ENCODE data around the gene TTC24.

DNA sequence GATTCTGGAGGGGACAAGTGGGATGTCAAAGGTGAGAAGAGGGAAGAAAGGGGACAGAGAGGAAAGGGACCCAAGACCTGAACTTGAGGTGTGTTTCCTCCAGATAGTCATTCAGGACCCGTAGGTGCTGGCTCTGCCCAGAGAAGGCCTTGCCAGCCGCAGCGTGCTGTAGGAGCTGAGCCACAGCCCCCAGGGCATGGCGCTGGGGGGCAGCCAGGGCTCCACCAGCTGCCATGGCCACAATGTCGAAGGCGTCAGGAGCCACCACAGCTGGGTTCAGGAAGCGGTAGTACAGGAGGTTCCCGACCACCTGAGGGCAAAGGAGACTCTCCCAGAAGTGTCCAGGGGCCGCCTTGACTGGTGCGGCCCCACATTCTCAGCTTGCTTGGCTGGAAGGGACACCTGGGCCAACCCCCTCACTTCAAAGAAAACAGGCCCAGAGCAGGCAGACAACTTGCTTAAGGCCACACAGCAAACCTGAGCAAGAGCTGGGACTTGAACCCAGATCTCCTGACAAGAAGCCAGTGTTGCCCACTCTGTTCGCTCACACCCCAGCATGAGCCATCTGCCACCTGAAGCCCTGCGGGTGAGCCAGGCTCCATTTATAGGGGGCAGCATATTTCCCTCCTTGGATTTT is 45.0 kb upstream of the TTC24 start:
- TF ChIP-seq, protein P1, sequence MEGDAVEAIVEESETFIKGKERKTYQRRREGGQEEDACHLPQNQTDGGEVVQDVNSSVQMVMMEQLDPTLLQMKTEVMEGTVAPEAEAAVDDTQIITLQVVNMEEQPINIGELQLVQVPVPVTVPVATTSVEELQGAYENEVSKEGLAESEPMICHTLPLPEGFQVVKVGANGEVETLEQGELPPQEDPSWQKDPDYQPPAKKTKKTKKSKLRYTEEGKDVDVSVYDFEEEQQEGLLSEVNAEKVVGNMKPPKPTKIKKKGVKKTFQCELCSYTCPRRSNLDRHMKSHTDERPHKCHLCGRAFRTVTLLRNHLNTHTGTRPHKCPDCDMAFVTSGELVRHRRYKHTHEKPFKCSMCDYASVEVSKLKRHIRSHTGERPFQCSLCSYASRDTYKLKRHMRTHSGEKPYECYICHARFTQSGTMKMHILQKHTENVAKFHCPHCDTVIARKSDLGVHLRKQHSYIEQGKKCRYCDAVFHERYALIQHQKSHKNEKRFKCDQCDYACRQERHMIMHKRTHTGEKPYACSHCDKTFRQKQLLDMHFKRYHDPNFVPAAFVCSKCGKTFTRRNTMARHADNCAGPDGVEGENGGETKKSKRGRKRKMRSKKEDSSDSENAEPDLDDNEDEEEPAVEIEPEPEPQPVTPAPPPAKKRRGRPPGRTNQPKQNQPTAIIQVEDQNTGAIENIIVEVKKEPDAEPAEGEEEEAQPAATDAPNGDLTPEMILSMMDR (conservative IDR thresholded peaks at IDR 0.05; ENCODE audit: low read depth in 2 of 2) = no peak
- TF ChIP-seq, protein P2, sequence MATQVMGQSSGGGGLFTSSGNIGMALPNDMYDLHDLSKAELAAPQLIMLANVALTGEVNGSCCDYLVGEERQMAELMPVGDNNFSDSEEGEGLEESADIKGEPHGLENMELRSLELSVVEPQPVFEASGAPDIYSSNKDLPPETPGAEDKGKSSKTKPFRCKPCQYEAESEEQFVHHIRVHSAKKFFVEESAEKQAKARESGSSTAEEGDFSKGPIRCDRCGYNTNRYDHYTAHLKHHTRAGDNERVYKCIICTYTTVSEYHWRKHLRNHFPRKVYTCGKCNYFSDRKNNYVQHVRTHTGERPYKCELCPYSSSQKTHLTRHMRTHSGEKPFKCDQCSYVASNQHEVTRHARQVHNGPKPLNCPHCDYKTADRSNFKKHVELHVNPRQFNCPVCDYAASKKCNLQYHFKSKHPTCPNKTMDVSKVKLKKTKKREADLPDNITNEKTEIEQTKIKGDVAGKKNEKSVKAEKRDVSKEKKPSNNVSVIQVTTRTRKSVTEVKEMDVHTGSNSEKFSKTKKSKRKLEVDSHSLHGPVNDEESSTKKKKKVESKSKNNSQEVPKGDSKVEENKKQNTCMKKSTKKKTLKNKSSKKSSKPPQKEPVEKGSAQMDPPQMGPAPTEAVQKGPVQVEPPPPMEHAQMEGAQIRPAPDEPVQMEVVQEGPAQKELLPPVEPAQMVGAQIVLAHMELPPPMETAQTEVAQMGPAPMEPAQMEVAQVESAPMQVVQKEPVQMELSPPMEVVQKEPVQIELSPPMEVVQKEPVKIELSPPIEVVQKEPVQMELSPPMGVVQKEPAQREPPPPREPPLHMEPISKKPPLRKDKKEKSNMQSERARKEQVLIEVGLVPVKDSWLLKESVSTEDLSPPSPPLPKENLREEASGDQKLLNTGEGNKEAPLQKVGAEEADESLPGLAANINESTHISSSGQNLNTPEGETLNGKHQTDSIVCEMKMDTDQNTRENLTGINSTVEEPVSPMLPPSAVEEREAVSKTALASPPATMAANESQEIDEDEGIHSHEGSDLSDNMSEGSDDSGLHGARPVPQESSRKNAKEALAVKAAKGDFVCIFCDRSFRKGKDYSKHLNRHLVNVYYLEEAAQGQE (IDR thresholded peaks at IDR 0.05; ENCODE audit: unreplicated experiment) = no peak
- TF ChIP-seq CREB1 (CRISPR knock-in tag; IDR thresholded peaks at IDR 0.05; ENCODE audit: low read depth) (no peak), EZH2 (IDR thresholded peaks at IDR 0.05; ENCODE audit: low read depth, unreplicated experiment) (no peak), EZH2phosphoT487 (IDR thresholded peaks at IDR 0.05; ENCODE audit: unreplicated experiment) (no peak)
